ENCODE results near the gene HIVEP3. TPM values are rescaled to one million over a fixed set of nuclear protein-coding genes. Genes with fewer than 3 reads are reported as not detected.

HIVEP3 gene
- total RNA-seq, 4 donors from 2014 or later = 4.6 to 8.3 (median 6.5) TPM

GRCh38 chr1:41891199-41891896, 27.4 kb downstream of the HIVEP3 start:
- Histone ChIP-seq H3K27ac (peak overlapping the region; percentile 44 to 73 (median 60)), H3K36me3 (no peaks in the 10 kb centered on the region), H3K27me3 (no peaks in the 10 kb centered on the region), H3K4me3 (peak overlapping the region; percentile 16 to 50 (median 41)), H3K9me3 (no peaks in the 10 kb centered on the region), H3K4me1 (peaks cover 0 to 25% (median 3%) of the 10 kb centered on the region in 4 donors)
- DNase-seq = peak; percentile 60 to 67 (median 61)
- TF ChIP-seq, protein P1, sequence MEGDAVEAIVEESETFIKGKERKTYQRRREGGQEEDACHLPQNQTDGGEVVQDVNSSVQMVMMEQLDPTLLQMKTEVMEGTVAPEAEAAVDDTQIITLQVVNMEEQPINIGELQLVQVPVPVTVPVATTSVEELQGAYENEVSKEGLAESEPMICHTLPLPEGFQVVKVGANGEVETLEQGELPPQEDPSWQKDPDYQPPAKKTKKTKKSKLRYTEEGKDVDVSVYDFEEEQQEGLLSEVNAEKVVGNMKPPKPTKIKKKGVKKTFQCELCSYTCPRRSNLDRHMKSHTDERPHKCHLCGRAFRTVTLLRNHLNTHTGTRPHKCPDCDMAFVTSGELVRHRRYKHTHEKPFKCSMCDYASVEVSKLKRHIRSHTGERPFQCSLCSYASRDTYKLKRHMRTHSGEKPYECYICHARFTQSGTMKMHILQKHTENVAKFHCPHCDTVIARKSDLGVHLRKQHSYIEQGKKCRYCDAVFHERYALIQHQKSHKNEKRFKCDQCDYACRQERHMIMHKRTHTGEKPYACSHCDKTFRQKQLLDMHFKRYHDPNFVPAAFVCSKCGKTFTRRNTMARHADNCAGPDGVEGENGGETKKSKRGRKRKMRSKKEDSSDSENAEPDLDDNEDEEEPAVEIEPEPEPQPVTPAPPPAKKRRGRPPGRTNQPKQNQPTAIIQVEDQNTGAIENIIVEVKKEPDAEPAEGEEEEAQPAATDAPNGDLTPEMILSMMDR (IDR thresholded peaks at IDR 0.05) = peak in 4 of 6 experiments; percentile 14 to 45 (median 36)
- TF ChIP-seq POLR2A (IDR thresholded peaks at IDR 0.05) = no peak

- Histone ChIP-seq H3K27ac (peak overlapping the region; percentile 44 to 73 (median 60)), H3K4me3 (peak overlapping the region in 1 of 4 donors; percentile 39), H3K4me1 (peaks cover 0 to 25% (median 3%) of the 10 kb centered on the region in 4 donors), H3K36me3 (no peaks in the 10 kb centered on the region), H3K27me3 (no peaks in the 10 kb centered on the region), H3K9me3 (no peaks in the 10 kb centered on the region)
- DNase-seq = no peak
- TF ChIP-seq POLR2A (IDR thresholded peaks at IDR 0.05) = no peak
- TF ChIP-seq, protein P1 (IDR thresholded peaks at IDR 0.05) = no peak
Observed at GRCh38 chr1:41890825-41891198, 27.9 kb downstream of the HIVEP3 start.

DNA sequence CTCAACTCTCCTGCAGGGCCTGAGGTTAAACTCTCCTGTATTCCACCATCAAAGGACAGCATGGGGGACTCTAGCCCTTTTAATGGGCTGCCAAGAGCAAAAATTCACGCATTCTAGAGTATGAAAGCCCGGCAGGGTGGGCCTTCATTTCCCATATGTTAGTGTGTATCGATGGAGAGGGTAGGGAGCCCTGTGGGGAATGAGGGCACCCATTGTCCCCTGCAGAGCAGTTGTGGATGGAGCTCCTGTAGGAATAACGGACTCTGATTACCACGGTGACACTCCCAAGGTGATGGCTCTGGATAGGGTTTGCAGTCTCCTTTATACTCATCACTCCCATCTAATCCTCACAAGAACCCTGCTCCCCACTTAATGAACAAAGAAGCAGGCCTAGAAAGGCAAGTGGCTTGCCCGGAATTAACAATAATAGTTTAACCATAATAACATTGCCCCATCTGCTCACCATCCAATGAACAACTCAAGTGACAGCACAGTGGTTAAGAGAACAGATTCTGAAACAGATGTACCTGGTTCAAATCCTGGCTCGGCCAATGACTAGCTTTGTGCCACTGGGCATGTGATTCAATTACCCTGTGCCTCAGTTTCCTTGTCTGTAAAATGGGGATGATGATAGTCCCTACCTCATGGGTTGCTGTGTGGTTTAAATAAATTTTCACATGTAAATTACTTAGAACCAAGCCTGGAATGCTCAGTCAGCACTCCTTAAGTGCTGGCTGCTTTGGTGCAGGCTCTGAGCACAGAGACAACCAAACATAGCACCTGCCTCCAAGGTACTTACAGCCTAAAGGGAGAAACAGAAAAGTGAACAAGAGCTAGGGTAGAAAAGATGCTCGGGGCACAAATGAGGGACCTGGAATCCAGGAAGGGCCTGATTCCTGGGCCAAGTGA, 29.0 kb downstream of the HIVEP3 start:
- Histone ChIP-seq H3K27ac (no peak overlapping the region), H3K36me3 (no peaks in the 10 kb centered on the region), H3K9me3 (no peaks in the 10 kb centered on the region), H3K27me3 (no peaks in the 10 kb centered on the region), H3K4me1 (peaks cover 0 to 22% (median 3%) of the 10 kb centered on the region in 4 donors), H3K4me3 (no peak overlapping the region)
- no peak for DNase-seq
- no peak for TF ChIP-seq POLR2A (IDR thresholded peaks at IDR 0.05)
- TF ChIP-seq, protein P1 (IDR thresholded peaks at IDR 0.05) = no peak

- Histone ChIP-seq H3K9me3 (no peaks in the 10 kb centered on the region), H3K4me1 (peaks cover 0 to 18% (median 3%) of the 10 kb centered on the region in 4 donors), H3K27me3 (no peaks in the 10 kb centered on the region), H3K36me3 (no peaks in the 10 kb centered on the region), H3K27ac (no peak overlapping the region), H3K4me3 (no peak overlapping the region)
- DNase-seq = no peak
- no peak for TF ChIP-seq POLR2A (IDR thresholded peaks at IDR 0.05)
- TF ChIP-seq, protein P1 (IDR thresholded peaks at IDR 0.05) = no peak
Observed at GRCh38 chr1:41888756-41889155, 30.0 kb downstream of the HIVEP3 start.

DNA sequence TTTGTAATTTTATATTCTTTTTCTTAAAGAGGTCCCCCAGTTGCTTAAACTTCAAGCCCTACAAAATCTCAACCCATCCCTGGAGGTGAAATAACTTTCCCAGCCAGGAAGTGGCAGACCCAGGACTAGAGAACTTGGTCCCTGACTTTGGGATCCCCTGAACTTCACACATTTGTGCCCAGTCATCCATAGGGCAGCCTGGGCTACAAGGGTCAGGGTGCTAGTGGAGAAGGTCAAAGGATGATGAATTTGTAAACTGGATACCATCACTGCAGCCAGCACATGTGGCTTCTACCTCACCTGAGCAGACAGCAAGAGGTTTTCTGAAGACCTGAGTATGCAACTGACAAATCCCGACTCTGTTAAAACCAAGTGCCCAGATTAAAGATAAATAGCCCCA, 31.4 kb downstream of the HIVEP3 start:
- DNase-seq = no peak
- H3K27ac ChIP-seq = no peak overlapping the region
- no peaks in the 10 kb centered on the region for H3K36me3 ChIP-seq
- no peaks in the 10 kb centered on the region for H3K27me3 ChIP-seq
- H3K4me1 ChIP-seq = peaks cover 0 to 16% (median 3%) of the 10 kb centered on the region in 4 donors
- no peaks in the 10 kb centered on the region for H3K9me3 ChIP-seq
- TF ChIP-seq, protein P1 (IDR thresholded peaks at IDR 0.05) = no peak
- no peak for TF ChIP-seq POLR2A (IDR thresholded peaks at IDR 0.05)
- no peak overlapping the region for H3K4me3 ChIP-seq
